ENCODE results near the gene ABCA1. TPM values are rescaled to one million over a fixed set of nuclear protein-coding genes. Genes with fewer than 3 reads are reported as not detected.
"Not testable (repeated sequence)": the region's sequence is repeated elsewhere in the genome, so short reads cannot be mapped to it uniquely, and the experiment has no call there.

The ABCA1 gene
- total and polyA plus RNA-seq, 10 of the 15 experiments (the other 5 are each of a cell fraction or from before 2014, with no cell fraction given): 0.01 to 0.56 (median 0.16) TPM

- Histone ChIP-seq H3K4me1 (ENCODE audit: control insufficient read depth, insufficient read depth, low read length) (no peaks in the 10 kb centered on the region), H3K9me3 (replicated peaks; ENCODE audit: control insufficient read depth, insufficient read depth, low read length) (no peaks in the 10 kb centered on the region), H2AFZ (ENCODE audit: control insufficient read depth, low read depth, low read length) (no peak overlapping the region), H3K4me2 (ENCODE audit: control insufficient read depth, insufficient read depth) (no peak overlapping the region), H3K36me3 (ENCODE audit: control insufficient read depth in 2 of 2, insufficient read depth in 2 of 2, low read length in 1 of 2) (no peaks in the 10 kb centered on the region), H3K27me3 (replicated peaks in 1 of 2; ENCODE audit: control insufficient read depth in 2 of 2, insufficient read depth in 2 of 2, low read length in 1 of 2) (no peaks in the 10 kb centered on the region), H3K79me2 (ENCODE audit: control insufficient read depth, insufficient read depth, low read length) (no peaks in the 10 kb centered on the region), H3K9ac (ENCODE audit: control insufficient read depth, insufficient read depth, low read length) (no peak overlapping the region), H3K4me3 (no peak overlapping the region), H4K20me1 (ENCODE audit: control insufficient read depth, insufficient read depth) (no peaks in the 10 kb centered on the region), H3K27ac (ENCODE audit: control insufficient read depth, insufficient read depth) (no peak overlapping the region)
- POLR2A ChIA-PET: no interaction called here
- RAD21 ChIA-PET (ENCODE audit: unreplicated experiment): no interaction called here
- CTCF ChIA-PET: no interaction called here
- no TSS peak for BruUV-seq (replicated peaks)
- DNase-seq (ENCODE audit: low read depth, low spot score) (no peak), FAIRE-seq (no peak), ATAC-seq (no peak)
- intact Hi-C loops (cut with micrococcal nuclease; ENCODE audit: unreplicated experiment): no loop called here
- SMC1A ChIA-PET (ENCODE audit: uncharacterized antibody, unreplicated experiment): no interaction called here
- in situ Hi-C loops (cut with MboI): no loop called here
- TF ChIP-seq ZNF384 (IDR thresholded peaks at IDR 0.05; ENCODE audit: borderline replicate concordance, low read depth, low read length): no peak
These were observed 49.6 kb upstream of the ABCA1 start for GRCh38 chr9:104977580-104977979.

- Histone ChIP-seq H3K4me3 (no peak overlapping the region), H2AFZ (ENCODE audit: control insufficient read depth, low read depth, low read length) (no peak overlapping the region), H3K27ac (ENCODE audit: control insufficient read depth, insufficient read depth) (no peak overlapping the region), H3K79me2 (ENCODE audit: control insufficient read depth, insufficient read depth, low read length) (no peaks in the 10 kb centered on the region), H4K20me1 (ENCODE audit: control insufficient read depth, insufficient read depth) (no peaks in the 10 kb centered on the region), H3K4me2 (ENCODE audit: control insufficient read depth, insufficient read depth) (no peak overlapping the region), H3K9me3 (replicated peaks; ENCODE audit: control insufficient read depth, insufficient read depth, low read length) (no peaks in the 10 kb centered on the region), H3K36me3 (ENCODE audit: control insufficient read depth in 2 of 2, insufficient read depth in 2 of 2, low read length in 1 of 2) (no peaks in the 10 kb centered on the region), H3K4me1 (ENCODE audit: control insufficient read depth, insufficient read depth, low read length) (no peaks in the 10 kb centered on the region), H3K27me3 (replicated peaks in 1 of 2; ENCODE audit: control insufficient read depth in 2 of 2, insufficient read depth in 2 of 2, low read length in 1 of 2) (no peaks in the 10 kb centered on the region), H3K9ac (ENCODE audit: control insufficient read depth, insufficient read depth, low read length) (no peak overlapping the region)
- WGBS (ENCODE audit: insufficient coverage, insufficient replicate concordance, low lambda C conversion rate, missing lambda C conversion rate): 39% methylated on average over 6 of the region's 6 CpGs
- no TSS peak for BruUV-seq (replicated peaks)
- RAD21 ChIA-PET (ENCODE audit: unreplicated experiment): no interaction called here
- FAIRE-seq (no peak), ATAC-seq (no peak), DNase-seq (ENCODE audit: low read depth, low spot score) (no peak)
- POLR2A ChIA-PET: no interaction called here
- SMC1A ChIA-PET (ENCODE audit: uncharacterized antibody, unreplicated experiment): no interaction called here
- TF ChIP-seq HDAC6 (IDR thresholded peaks at IDR 0.05; ENCODE audit: unreplicated experiment) (no peak), JUND (IDR thresholded peaks at IDR 0.05; ENCODE audit: low read depth, low read length) (no peak), ATF7 (IDR thresholded peaks at IDR 0.05; ENCODE audit: low read depth) (no peak), ZNF217 (IDR thresholded peaks at IDR 0.05) (no peak), ZNF622 (IDR thresholded peaks at IDR 0.05) (no peak), DPF2 (IDR thresholded peaks at IDR 0.05) (no peak), NFIC (IDR thresholded peaks at IDR 0.05; ENCODE audit: low read depth, low read length) (no peak), EP300 (IDR thresholded peaks at IDR 0.05; ENCODE audit: borderline replicate concordance in 1 of 2, control insufficient read depth in 1 of 2, low read depth in 2 of 2, low read length in 2 of 2) (no peak), ESRRA (IDR thresholded peaks at IDR 0.05; ENCODE audit: low read length) (no peak), RBBP5 (conservative IDR thresholded peaks at IDR 0.05) (no peak)
- intact Hi-C loops (cut with micrococcal nuclease; ENCODE audit: unreplicated experiment) (no loop called here), in situ Hi-C loops (cut with MboI) (no loop called here)
- CTCF ChIA-PET: no interaction called here
These were observed 49.2 kb upstream of the ABCA1 start for GRCh38 chr9:104977168-104977567.

GRCh38 chr9:104975966-104976595 lies 48.1 kb upstream of the ABCA1 start:
- H3K27ac ChIP-seq (ENCODE audit: control insufficient read depth, insufficient read depth); H4K20me1 ChIP-seq (ENCODE audit: control insufficient read depth, insufficient read depth); POLR2A ChIA-PET; BruUV-seq (replicated peaks); DNase-seq (ENCODE audit: low read depth, low spot score); SMC1A ChIA-PET (ENCODE audit: uncharacterized antibody, unreplicated experiment); H3K36me3 ChIP-seq (ENCODE audit: control insufficient read depth in 2 of 2, insufficient read depth in 2 of 2, low read length in 1 of 2); H2AFZ ChIP-seq (ENCODE audit: control insufficient read depth, low read depth, low read length); H3K27me3 ChIP-seq (replicated peaks in 1 of 2; ENCODE audit: control insufficient read depth in 2 of 2, insufficient read depth in 2 of 2, low read length in 1 of 2); H3K9ac ChIP-seq (ENCODE audit: control insufficient read depth, insufficient read depth, low read length); RAD21 ChIA-PET (ENCODE audit: unreplicated experiment); H3K9me3 ChIP-seq (replicated peaks; ENCODE audit: control insufficient read depth, insufficient read depth, low read length); CTCF ChIA-PET; H3K4me3 ChIP-seq; FAIRE-seq; H3K4me2 ChIP-seq (ENCODE audit: control insufficient read depth, insufficient read depth); ATAC-seq; intact Hi-C loops (cut with micrococcal nuclease; ENCODE audit: unreplicated experiment); H3K79me2 ChIP-seq (ENCODE audit: control insufficient read depth, insufficient read depth, low read length); H3K4me1 ChIP-seq (ENCODE audit: control insufficient read depth, insufficient read depth, low read length); in situ Hi-C loops (cut with MboI): not testable (repeated sequence)
- WGBS (ENCODE audit: insufficient coverage, insufficient replicate concordance, low lambda C conversion rate, missing lambda C conversion rate): 50% methylated on average over 9 of the region's 9 CpGs
